A549 (cell line): Measurements from ENCODE around the gene MICU2. TPM values are rescaled to one million over a fixed set of nuclear protein-coding genes. Genes with fewer than 3 reads are reported as not detected.
A peak's percentile ranks its signal among the peaks of the same experiment; 100 is the strongest.
"Not testable (repeated sequence)": the region's sequence is repeated elsewhere in the genome, so short reads cannot be mapped to it uniquely, and the experiment has no call there.

ENCODE experiments used
- ATAC-seq, 2 experiments: fragments of 200-7000 bp in 1 of 2; fragments of >200 bp in 1 of 2; cut with Nextera tagmentation in 1 of 2; cut with Tn5 transposase in 1 of 2; 3 replicates each; pipeline versions ENCODE4 v1.8.0 to v1.9.1; 2018 to 2020; ENCODE audit warnings: mild to moderate bottlenecking in 1 of 2, moderate library complexity in 1 of 2
- CTCF ChIA-PET: fragments of 300-600 bp; sonication (Branson Sonifier 250); formaldehyde crosslinking; extraction: SDS; loops from one replicate; lab custom pipeline; 2021; ENCODE audit warnings: antibody characterized with exemption, inconsistent platforms; lab: Yijun Ruan, JAX
- POLR2A ChIA-PET: fragments of 350-600 bp; formaldehyde crosslinking; extraction: SDS; loops from one replicate; lab custom pipeline; 2021; ENCODE audit warnings: antibody characterized with exemption, inconsistent platforms; lab: Yijun Ruan, JAX
- DNase-seq, 2 experiments: peaks; one replicate each; pipeline versions ENCODE4 v3.0.0 to v3.0.0-alpha.2; 2011 to 2016; ENCODE audit warnings: low read depth in 1 of 2, low spot score in 1 of 2
- FAIRE-seq: peaks from 2 replicates; lab custom pipeline; 2011; peaks lifted over from hg19 to GRCh38; lab: Jason Lieb, UNC
- H3K27ac ChIP-seq, 2 experiments: fragments of >200 bp; sonication (Bioruptor Twin); formaldehyde crosslinking; 3 replicates each; pipeline ENCODE4 v1.5.1; 2016 to 2017
- H3K4me1 ChIP-seq: fragments of >200 bp; sonication (Bioruptor Twin); formaldehyde crosslinking; 3 replicates; pipeline ENCODE4 v1.6.1; 2016
- H3K4me2 ChIP-seq: fragments of >200 bp; sonication (Bioruptor Twin); formaldehyde crosslinking; 3 replicates; pipeline ENCODE4 v1.6.1; 2016
- H3K4me3 ChIP-seq: fragments of >200 bp; sonication (Bioruptor Twin); formaldehyde crosslinking; 3 replicates; pipeline ENCODE4 v1.5.1; 2016
- H3K9me3 ChIP-seq: fragments of >200 bp; sonication (Bioruptor Twin); formaldehyde crosslinking; 3 replicates; pipeline ENCODE4 v1.6.1; 2016
- ATOH8 ChIP-seq: fragments of 250-450 bp; sonication (Bioruptor Pico); IDR thresholded peaks from 2 replicates; pipeline ENCODE4 v1.5.0; 2020; ENCODE audit warnings: low read depth, mild to moderate bottlenecking, moderate library complexity
- BHLHE40 ChIP-seq: IDR thresholded peaks from 2 replicates; pipeline ENCODE4 v1.6.1; 2012; ENCODE audit warnings: low read depth, low read length, inconsistent platforms
- CHD2 ChIP-seq: fragments of 150-350 bp; IDR thresholded peaks from 2 replicates; pipeline ENCODE4 v1.6.1; 2014; ENCODE audit warnings: low read length; ENCODE audit not compliant: partially characterized antibody
- EHF ChIP-seq: fragments of 250-450 bp; sonication (Bioruptor Pico); IDR thresholded peaks from 2 replicates; pipeline ENCODE4 v1.5.0; 2020; ENCODE audit warnings: mild to moderate bottlenecking
- ELK1 ChIP-seq: fragments of 150-350 bp; IDR thresholded peaks from 2 replicates; pipeline ENCODE4 v1.6.1; 2014; ENCODE audit warnings: low read depth, mild to moderate bottlenecking, low read length
- EP300 ChIP-seq, 2 experiments: fragments of >200 bp; sonication (Bioruptor Twin); formaldehyde crosslinking; IDR thresholded peaks; 2 replicates in 1 of 2; 3 replicates in 1 of 2; pipeline ENCODE4 v1.6.1; 2016 to 2017
- HDAC2 ChIP-seq: fragments of 200-600 bp; sonication (generic); IDR thresholded peaks from 2 replicates; pipeline ENCODE4 v1.6.1; 2016
- HES2 ChIP-seq: fragments of >200 bp; sonication (Bioruptor Twin); formaldehyde crosslinking; IDR thresholded peaks from 2 replicates; pipeline ENCODE4 v1.6.1; 2016
- HEYL ChIP-seq: fragments of 250-450 bp; sonication (Bioruptor Pico); IDR thresholded peaks from 2 replicates; pipeline ENCODE4 v1.8.0; 2021; ENCODE audit warnings: mild to moderate bottlenecking, moderate library complexity
- HOXA7 ChIP-seq: fragments of 250-450 bp; sonication (Bioruptor Pico); IDR thresholded peaks from 2 replicates; pipeline ENCODE4 v1.5.0; 2020; ENCODE audit warnings: mild to moderate bottlenecking, moderate library complexity
- HOXB5 ChIP-seq: fragments of 250-450 bp; sonication (Bioruptor Pico); IDR thresholded peaks from 2 replicates; pipeline ENCODE4 v1.5.0; 2020; ENCODE audit warnings: mild to moderate bottlenecking, moderate library complexity
- KDM1A ChIP-seq: fragments of 200-600 bp; sonication (generic); IDR thresholded peaks from 2 replicates; pipeline ENCODE4 v1.6.1; 2016; ENCODE audit warnings: low read depth, mild to moderate bottlenecking
- MAFK ChIP-seq: fragments of 450-650 bp; IDR thresholded peaks from 2 replicates; pipeline ENCODE4 v1.6.1; 2014; ENCODE audit not compliant: partially characterized antibody
- MAX ChIP-seq: IDR thresholded peaks from 2 replicates; pipeline ENCODE4 v1.6.1; 2012
- NPAS2 ChIP-seq: fragments of 250-450 bp; sonication (Bioruptor Pico); IDR thresholded peaks from 2 replicates; pipeline ENCODE4 v1.8.0; 2022; ENCODE audit warnings: mild to moderate bottlenecking, moderate library complexity, borderline replicate concordance
- NR3C1 ChIP-seq: fragments of >200 bp; sonication (Bioruptor Twin); formaldehyde crosslinking; IDR thresholded peaks from 3 replicates; pipeline ENCODE4 v1.6.1; 2017
- PBX3 ChIP-seq: IDR thresholded peaks from 2 replicates; pipeline ENCODE4 v1.6.1; 2012
- POLR2A ChIP-seq: IDR thresholded peaks from 2 replicates; pipeline ENCODE4 v1.6.1; 2012; ENCODE audit warnings: mild to moderate bottlenecking, low read length
- RAD21 ChIP-seq, 2 experiments: fragments of >200 bp in 1 of 2; sonication (Bioruptor Twin) in 1 of 2; formaldehyde crosslinking in 1 of 2; IDR thresholded peaks in 1 of 2; conservative IDR thresholded peaks in 1 of 2; 2 replicates in 1 of 2; 3 replicates in 1 of 2; pipeline ENCODE4 v1.6.1; 2012 to 2018; ENCODE audit warnings: inconsistent platforms in 1 of 2
- TFCP2L1 ChIP-seq: fragments of 250-450 bp; sonication (Bioruptor Pico); IDR thresholded peaks from 2 replicates; pipeline ENCODE4 v1.5.0; 2021; ENCODE audit warnings: mild to moderate bottlenecking
- ZC3H11A ChIP-seq: fragments of 450-650 bp; IDR thresholded peaks from 2 replicates; pipeline ENCODE4 v1.6.1; 2014; ENCODE audit warnings: antibody characterized with exemption, mild to moderate bottlenecking
- ZFP36 ChIP-seq: fragments of 450-650 bp; IDR thresholded peaks from 2 replicates; pipeline ENCODE4 v1.6.1; 2014; ENCODE audit warnings: borderline replicate concordance; ENCODE audit not compliant: partially characterized antibody
- WGBS: methylation state at CpG from one replicate; pipeline ENCODE4 v1.1.6; 2017; ENCODE audit errors: missing lambda C conversion rate; 5-methylcytosine and 5-hydroxymethylcytosine counted together
- polyA plus RNA-seq, 4 experiments: library from polyadenylated mRNA; depleted of rRNA in 3 of 4; stranded (reverse); fragments of >200 nt; fragmentation: RNase III in 1 of 4; extraction: RNeasy Plus Mini Kit Qiagen cat#74134 plus additional on column Dnase treatment in 1 of 4; gene quantifications; 2 replicates in 3 of 4; 3 replicates in 1 of 4; pipeline ENCODE4 v1.2.3, GENCODE V29; 2011 to 2017

Gene MICU2
- polyA plus RNA-seq, 2 of the 4 experiments (the other 2 are of a cell fraction) = 24.7 to 42.6 TPM

GRCh38 chr13:21596722-21597121 lies 7.2 kb downstream of the MICU2 start:
- POLR2A ChIA-PET = no interaction called here
- no peaks in the 10 kb centered on the region for H3K4me1 ChIP-seq
- no peak overlapping the region for H3K4me2 ChIP-seq
- CTCF ChIA-PET = no interaction called here
- no peaks in the 10 kb centered on the region for H3K9me3 ChIP-seq
- FAIRE-seq (no peak), DNase-seq (no peak), ATAC-seq (no peak)
- no peak overlapping the region for H3K4me3 ChIP-seq
- no peak overlapping the region for H3K27ac ChIP-seq
- TF ChIP-seq MAFK = peak; percentile 16
- TF ChIP-seq NPAS2 (CRISPR knock-in tag) = no peak

GRCh38 chr13:21595546-21595822 lies 8.5 kb downstream of the MICU2 start:
- ATAC-seq (no peak), DNase-seq (no peak)
- CTCF ChIA-PET = no interaction called here

GRCh38 chr13:21594715-21595545 lies 9.0 kb downstream of the MICU2 start:
- Histone ChIP-seq H3K4me2 (no peak overlapping the region), H3K4me1 (no peaks in the 10 kb centered on the region), H3K27ac (no peak overlapping the region), H3K4me3 (no peak overlapping the region), H3K9me3 (no peaks in the 10 kb centered on the region)
- ChIA-PET CTCF (no interaction called here), POLR2A (interaction anchor here (2.1 kb wide), 1 partner anchor 9 kb away, joined by 8 read pairs; the partner anchor contains the start of gene MICU2)
- WGBS = 61% methylated on average over 3 of the region's 3 CpGs
- no peak for FAIRE-seq
- no peak for ATAC-seq
- DNase-seq = no peak
- no peak for TF ChIP-seq EHF (CRISPR knock-in tag)
- no peak for TF ChIP-seq ATOH8 (CRISPR knock-in tag)
- TF ChIP-seq EP300 (IDR thresholded peaks at IDR 0.05) = no peak
- TF ChIP-seq ZFP36 = no peak
- TF ChIP-seq POLR2A = no peak
- TF ChIP-seq NR3C1 = no peak
- TF ChIP-seq BHLHE40 = no peak
- no peak for TF ChIP-seq PBX3
- no peak for TF ChIP-seq RAD21 (conservative IDR thresholded peaks at IDR 0.05 in 1 of 2, IDR thresholded peaks at IDR 0.05 in 1 of 2)
- no peak for TF ChIP-seq CHD2
- no peak for TF ChIP-seq HEYL (CRISPR knock-in tag)
- no peak for TF ChIP-seq HOXA7 (CRISPR knock-in tag)
- no peak for TF ChIP-seq HES2
- no peak for TF ChIP-seq MAX
- TF ChIP-seq HOXB5 (CRISPR knock-in tag) = no peak
- TF ChIP-seq, all 56 proteins: peak for 0

More at GRCh38 chr13:21595546-21595822, 8.5 kb downstream of the MICU2 start:
- Histone ChIP-seq H3K9me3 (no peaks in the 10 kb centered on the region), H3K4me3 (no peak overlapping the region), H3K4me2 (no peak overlapping the region), H3K27ac (no peak overlapping the region), H3K4me1 (no peaks in the 10 kb centered on the region)
- POLR2A ChIA-PET = interaction anchor here (2.1 kb wide), 1 partner anchor 8 kb away, joined by 8 read pairs; the partner anchor contains the start of gene MICU2
- TF ChIP-seq HDAC2 = no peak
- TF ChIP-seq KDM1A = no peak
- TF ChIP-seq ZC3H11A = no peak
- TF ChIP-seq ELK1 = no peak
- TF ChIP-seq TFCP2L1 (CRISPR knock-in tag) = no peak
- no peak for FAIRE-seq

- CTCF ChIA-PET, H3K4me1 ChIP-seq, H3K4me2 ChIP-seq, H3K27ac ChIP-seq, H3K9me3 ChIP-seq, FAIRE-seq, H3K4me3 ChIP-seq, DNase-seq, ATAC-seq: not testable (repeated sequence)
- 83% methylated on average over 11 of the region's 11 CpGs for WGBS
- POLR2A ChIA-PET = interaction anchor here (1.5 kb wide), 1 partner anchor 13 kb away, joined by 5 read pairs; the partner anchor contains the start of gene MICU2
Observed at GRCh38 chr13:21590665-21591456, 13.1 kb downstream of the MICU2 start.
